Ishikawa (cell line): ENCODE results near the gene FNDC1.

ENCODE experiments used
- CREB1 ChIP-seq: IDR thresholded peaks from 2 replicates; pipeline ENCODE4 v1.6.1; 2012; ENCODE audit warnings: low read depth
- EP300 ChIP-seq: IDR thresholded peaks from 2 replicates; pipeline ENCODE4 v1.6.1; 2012; ENCODE audit warnings: borderline replicate concordance
- RAD21 ChIP-seq: IDR thresholded peaks from 2 replicates; pipeline ENCODE4 v1.6.1; 2012; ENCODE audit warnings: low read depth
- TAF1 ChIP-seq: IDR thresholded peaks from 2 replicates; pipeline ENCODE4 v1.6.1; 2012; ENCODE audit warnings: low read depth, mild to moderate bottlenecking
- TEAD4 ChIP-seq: IDR thresholded peaks from 2 replicates; pipeline ENCODE4 v1.6.1; 2012
- YY1 ChIP-seq: IDR thresholded peaks from 2 replicates; pipeline ENCODE4 v1.6.1; 2012; ENCODE audit warnings: low read depth
- TF ChIP-seq, protein P1 (sequence below): IDR thresholded peaks from 2 replicates; pipeline ENCODE4 v1.6.1; 2012; ENCODE audit warnings: low read depth, mild to moderate bottlenecking
- TF ChIP-seq, protein P2 (sequence below): IDR thresholded peaks from 2 replicates; pipeline ENCODE4 v1.6.1; 2012

DNA sequence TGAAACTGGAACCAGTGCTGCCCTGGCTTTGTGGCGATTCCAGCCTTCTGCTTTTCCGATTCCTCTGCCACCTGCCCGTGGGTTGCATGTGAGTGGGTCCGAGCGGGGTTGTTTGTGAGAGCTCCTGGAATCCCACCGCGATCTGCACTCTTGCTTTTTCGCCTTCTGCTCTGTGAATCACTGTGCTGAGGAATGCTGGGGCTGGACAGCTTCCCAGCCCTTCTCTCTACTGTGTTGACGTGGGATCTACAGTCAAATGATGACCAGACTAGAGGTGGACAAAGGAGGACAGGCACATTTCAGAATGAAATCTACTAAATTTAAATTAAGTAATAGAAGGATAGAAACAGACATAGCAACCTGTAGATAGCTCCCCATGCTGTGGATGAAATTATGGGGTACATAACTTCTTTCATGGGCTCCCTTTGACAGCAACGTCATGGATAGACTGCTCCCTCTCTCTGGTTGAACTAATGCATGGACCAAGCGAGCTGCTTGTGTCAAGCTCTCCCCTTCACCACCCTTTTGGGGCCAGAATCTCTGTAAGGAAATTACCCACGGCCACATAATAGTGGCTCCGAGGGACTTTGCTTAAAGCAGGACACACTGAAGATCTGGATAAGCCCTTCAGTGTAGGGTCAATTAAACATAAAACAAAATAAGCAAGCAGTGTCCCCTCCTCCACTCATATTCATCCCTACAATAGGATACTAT lies 2.0 kb downstream of the FNDC1 start:
- TF ChIP-seq TEAD4 (no peak), RAD21 (no peak), YY1 (no peak), EP300 (no peak), CREB1 (no peak), TAF1 (no peak)
- TF ChIP-seq, protein P1, sequence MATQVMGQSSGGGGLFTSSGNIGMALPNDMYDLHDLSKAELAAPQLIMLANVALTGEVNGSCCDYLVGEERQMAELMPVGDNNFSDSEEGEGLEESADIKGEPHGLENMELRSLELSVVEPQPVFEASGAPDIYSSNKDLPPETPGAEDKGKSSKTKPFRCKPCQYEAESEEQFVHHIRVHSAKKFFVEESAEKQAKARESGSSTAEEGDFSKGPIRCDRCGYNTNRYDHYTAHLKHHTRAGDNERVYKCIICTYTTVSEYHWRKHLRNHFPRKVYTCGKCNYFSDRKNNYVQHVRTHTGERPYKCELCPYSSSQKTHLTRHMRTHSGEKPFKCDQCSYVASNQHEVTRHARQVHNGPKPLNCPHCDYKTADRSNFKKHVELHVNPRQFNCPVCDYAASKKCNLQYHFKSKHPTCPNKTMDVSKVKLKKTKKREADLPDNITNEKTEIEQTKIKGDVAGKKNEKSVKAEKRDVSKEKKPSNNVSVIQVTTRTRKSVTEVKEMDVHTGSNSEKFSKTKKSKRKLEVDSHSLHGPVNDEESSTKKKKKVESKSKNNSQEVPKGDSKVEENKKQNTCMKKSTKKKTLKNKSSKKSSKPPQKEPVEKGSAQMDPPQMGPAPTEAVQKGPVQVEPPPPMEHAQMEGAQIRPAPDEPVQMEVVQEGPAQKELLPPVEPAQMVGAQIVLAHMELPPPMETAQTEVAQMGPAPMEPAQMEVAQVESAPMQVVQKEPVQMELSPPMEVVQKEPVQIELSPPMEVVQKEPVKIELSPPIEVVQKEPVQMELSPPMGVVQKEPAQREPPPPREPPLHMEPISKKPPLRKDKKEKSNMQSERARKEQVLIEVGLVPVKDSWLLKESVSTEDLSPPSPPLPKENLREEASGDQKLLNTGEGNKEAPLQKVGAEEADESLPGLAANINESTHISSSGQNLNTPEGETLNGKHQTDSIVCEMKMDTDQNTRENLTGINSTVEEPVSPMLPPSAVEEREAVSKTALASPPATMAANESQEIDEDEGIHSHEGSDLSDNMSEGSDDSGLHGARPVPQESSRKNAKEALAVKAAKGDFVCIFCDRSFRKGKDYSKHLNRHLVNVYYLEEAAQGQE, result no peak
- TF ChIP-seq, protein P2, sequence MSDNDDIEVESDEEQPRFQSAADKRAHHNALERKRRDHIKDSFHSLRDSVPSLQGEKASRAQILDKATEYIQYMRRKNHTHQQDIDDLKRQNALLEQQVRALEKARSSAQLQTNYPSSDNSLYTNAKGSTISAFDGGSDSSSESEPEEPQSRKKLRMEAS, result no peak
